Right renal cortex interstitium (tissue), 3 donors: ENCODE measurements around the gene SMYD5. TPM values are rescaled to one million over a fixed set of nuclear protein-coding genes. Genes with fewer than 3 reads are reported as not detected.

Experiments
- polyA plus RNA-seq, 3 donors: library from polyadenylated mRNA; unstranded; fragments of 120-200 nt; gene quantifications; one replicate each; pipeline ENCODE4 v1.2.1, GENCODE V29; 2013; ENCODE audit not compliant: insufficient read length in 3 of 3

SMYD5 gene
- polyA plus RNA-seq, 3 donors: 31.4 to 37.4 (median 32.7) TPM

Other genes starting within 250 kb of the SMYD5 start
- gene SFXN5, start 142.5 kb upstream of the SMYD5 start, polyA plus RNA-seq: 10 to 100 TPM; 23.2 to 25.7 (median 23.9) TPM
- 10 to 100 TPM; 39.9 to 45.0 (median 40.3) TPM for gene RAB11FIP5, start 101.3 kb upstream of the SMYD5 start, polyA plus RNA-seq
- gene NOTO, start 11.7 kb upstream of the SMYD5 start, polyA plus RNA-seq: under 1 TPM in 1 of 3 donors, not detected in 2; 0.04 TPM
- gene PRADC1, start 19.0 kb downstream of the SMYD5 start, polyA plus RNA-seq: 10 to 100 TPM; 11.6 to 14.6 (median 14.1) TPM
- 100 to 1,000 TPM; 283 to 292 (median 283) TPM for gene CCT7, start 20.1 kb downstream of the SMYD5 start, polyA plus RNA-seq
- 1 to 10 TPM; 1.6 to 1.9 (median 1.6) TPM for gene FBXO41, start 70.2 kb downstream of the SMYD5 start, polyA plus RNA-seq
- not detected for gene EGR4, start 79.3 kb downstream of the SMYD5 start, polyA plus RNA-seq
- gene ALMS1, start 171.6 kb downstream of the SMYD5 start, polyA plus RNA-seq: 10 to 100 TPM; 32.9 to 41.1 (median 38.6) TPM